T-helper 2 cell treated with Interferon-gamma antibody and Interleukin-4, amounts not matched to agents 5 μg/mL and 100 μg/mL, for 36 hours (primary cell): ENCODE results near the gene GRIN1.
"Not testable (repeated sequence)": the region's sequence is repeated elsewhere in the genome, so short reads cannot be mapped to it uniquely, and the experiment has no call there.

Source experiments
- DNase-seq: peaks from one replicate; pipeline ENCODE4 v3.0.0; 2021; ENCODE audit warnings: low spot score
- H3K27ac Mint-ChIP-seq: one replicate; pipeline ENCODE4 v1.8.0; 2021; ENCODE audit warnings: mild to moderate bottlenecking, mixed read lengths
- H3K27me3 Mint-ChIP-seq: one replicate; pipeline ENCODE4 v1.8.0; 2021; ENCODE audit warnings: low read depth, mixed read lengths
- H3K36me3 Mint-ChIP-seq: one replicate; pipeline ENCODE4 v1.8.0; 2021; ENCODE audit warnings: low read depth, mixed read lengths
- H3K4me1 Mint-ChIP-seq: one replicate; pipeline ENCODE4 v1.8.0; 2021; ENCODE audit warnings: low read depth, mixed read lengths
- H3K4me3 Mint-ChIP-seq: one replicate; pipeline ENCODE4 v1.8.0; 2022; ENCODE audit warnings: mild to moderate bottlenecking, moderate library complexity, mixed read lengths
- H3K9me3 Mint-ChIP-seq: one replicate; pipeline ENCODE4 v1.8.0; 2021; ENCODE audit warnings: mixed read lengths

The GRIN1 gene

DNA sequence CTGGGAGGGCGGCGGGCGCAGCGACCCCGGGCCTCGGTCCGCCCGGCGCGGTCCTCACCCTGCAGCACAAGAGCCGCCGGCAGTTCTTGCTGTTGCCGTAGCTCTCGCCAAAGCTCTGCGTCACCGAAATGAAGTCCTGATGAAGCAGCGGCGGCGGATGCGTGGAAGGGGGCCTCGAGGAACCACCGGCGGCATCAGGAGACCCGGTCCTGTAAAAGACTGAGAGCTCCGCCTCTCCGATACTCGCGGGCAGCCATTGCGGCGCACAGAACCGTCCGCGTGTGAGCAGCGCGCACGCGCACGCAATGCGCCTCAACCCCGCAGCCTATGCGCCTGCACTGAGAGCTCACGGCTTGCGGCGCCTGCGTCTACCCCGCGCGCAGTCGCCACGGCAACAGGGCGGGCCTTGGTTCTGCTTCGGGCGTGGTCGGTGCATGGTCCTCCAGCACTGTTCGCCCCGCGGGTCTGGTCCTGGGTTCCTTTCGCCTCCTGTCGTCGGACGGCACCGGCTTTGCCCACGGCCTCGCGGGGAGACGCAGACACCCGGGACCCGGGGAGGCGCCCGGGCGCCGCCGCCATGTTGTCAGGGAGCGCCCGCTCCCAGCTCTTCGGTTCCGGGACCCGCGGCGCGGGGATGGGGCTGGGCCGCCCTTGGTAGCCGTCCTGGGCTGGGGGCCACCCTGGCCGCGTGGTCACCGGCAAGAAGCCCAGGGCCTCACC, 9.3 kb upstream of the GRIN1 start:
- peak; percentile 93 for DNase-seq
- H3K27ac Mint-ChIP-seq = peak overlapping the region; percentile 91
- H3K4me3 Mint-ChIP-seq = peak overlapping the region; percentile 85
- peaks cover 5% of the 10 kb centered on the region for H3K27me3 Mint-ChIP-seq
- H3K4me1 Mint-ChIP-seq = peaks cover 26% of the 10 kb centered on the region
- H3K36me3 Mint-ChIP-seq = peaks cover 1% of the 10 kb centered on the region
- no peaks in the 10 kb centered on the region for H3K9me3 Mint-ChIP-seq

- no peak for DNase-seq
- peak overlapping the region; percentile 81 for H3K27ac Mint-ChIP-seq
Observed at GRCh38 chr9:137130176-137130755, 8.7 kb upstream of the GRIN1 start.

DNA sequence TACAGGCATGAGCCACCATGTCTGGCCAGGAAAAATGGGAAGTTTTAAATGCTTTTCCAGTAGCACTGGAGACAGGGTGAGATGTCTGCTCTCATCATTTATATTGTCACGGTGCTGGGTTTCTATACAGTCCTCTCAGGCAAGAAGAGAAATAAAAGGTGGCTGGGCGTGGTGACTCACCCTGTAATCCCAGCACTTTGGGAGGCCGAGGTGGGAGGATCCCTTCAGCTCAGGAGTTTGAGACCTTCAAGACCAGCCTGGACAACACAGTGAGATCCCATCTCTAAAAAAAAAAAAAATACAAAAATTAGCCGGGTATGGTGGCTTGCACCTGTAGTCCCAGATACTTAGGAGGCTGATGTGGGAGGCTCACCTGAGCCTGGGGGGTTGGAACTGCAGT, 4.8 kb upstream of the GRIN1 start:
- no peak overlapping the region for H3K27ac Mint-ChIP-seq
- no peaks in the 10 kb centered on the region for H3K36me3 Mint-ChIP-seq
- no peaks in the 10 kb centered on the region for H3K9me3 Mint-ChIP-seq
- H3K4me1 Mint-ChIP-seq = peaks cover 2% of the 10 kb centered on the region
- peaks cover 26% of the 10 kb centered on the region for H3K27me3 Mint-ChIP-seq
- no peak for DNase-seq
- H3K4me3 Mint-ChIP-seq = no peak overlapping the region

More at GRCh38 chr9:137130176-137130755, 8.7 kb upstream of the GRIN1 start:
- Mint-ChIP-seq H3K4me3 (peak overlapping the region; percentile 86), H3K4me1 (peaks cover 26% of the 10 kb centered on the region), H3K36me3 (peaks cover 1% of the 10 kb centered on the region), H3K9me3 (no peaks in the 10 kb centered on the region), H3K27me3 (peaks cover 7% of the 10 kb centered on the region)

DNA sequence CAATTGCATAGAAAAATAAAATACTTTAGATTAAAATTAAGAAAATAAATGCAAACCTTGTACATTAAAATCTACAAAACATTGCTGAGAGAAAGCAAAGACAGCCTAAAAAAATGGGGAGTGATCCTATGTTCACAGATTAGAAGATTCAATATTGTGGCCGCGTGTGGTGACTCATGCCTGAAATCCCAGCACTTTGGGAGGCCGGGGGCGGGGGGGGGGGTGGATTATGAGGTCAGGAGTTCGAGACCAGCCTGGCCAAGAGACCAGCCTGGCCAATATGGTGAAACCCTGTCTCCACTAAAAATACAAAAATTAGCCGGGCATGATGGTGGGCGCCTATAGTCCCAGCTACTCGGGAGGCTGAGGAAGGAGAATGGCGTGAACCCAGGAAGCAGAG, 3.8 kb upstream of the GRIN1 start:
- DNase-seq, H3K4me1 Mint-ChIP-seq, H3K27ac Mint-ChIP-seq, H3K4me3 Mint-ChIP-seq, H3K36me3 Mint-ChIP-seq, H3K9me3 Mint-ChIP-seq: not testable (repeated sequence)
- H3K27me3 Mint-ChIP-seq = peaks cover 34% of the 10 kb centered on the region

GRCh38 chr9:137136261-137136880, 2.6 kb upstream of the GRIN1 start:
- peaks cover 40% of the 10 kb centered on the region for H3K27me3 Mint-ChIP-seq
- peaks cover 3% of the 10 kb centered on the region for H3K4me1 Mint-ChIP-seq
- no peak for DNase-seq
- H3K4me3 Mint-ChIP-seq = no peak overlapping the region
- no peak overlapping the region for H3K27ac Mint-ChIP-seq
- H3K36me3 Mint-ChIP-seq = no peaks in the 10 kb centered on the region
- no peaks in the 10 kb centered on the region for H3K9me3 Mint-ChIP-seq

- Mint-ChIP-seq H3K36me3 (no peaks in the 10 kb centered on the region), H3K9me3 (no peaks in the 10 kb centered on the region), H3K4me3 (no peak overlapping the region), H3K4me1 (peaks cover 3% of the 10 kb centered on the region), H3K27ac (no peak overlapping the region), H3K27me3 (peaks cover 42% of the 10 kb centered on the region)
- DNase-seq = no peak
Observed at GRCh38 chr9:137136881-137137607, 1.9 kb upstream of the GRIN1 start.

- Mint-ChIP-seq H3K4me1 (peaks cover 3% of the 10 kb centered on the region), H3K4me3 (no peak overlapping the region), H3K9me3 (no peaks in the 10 kb centered on the region), H3K36me3 (no peaks in the 10 kb centered on the region), H3K27ac (no peak overlapping the region), H3K27me3 (peaks cover 42% of the 10 kb centered on the region)
- DNase-seq = no peak
Observed at GRCh38 chr9:137138058-137138721, 764 bp upstream of the GRIN1 start.

DNA sequence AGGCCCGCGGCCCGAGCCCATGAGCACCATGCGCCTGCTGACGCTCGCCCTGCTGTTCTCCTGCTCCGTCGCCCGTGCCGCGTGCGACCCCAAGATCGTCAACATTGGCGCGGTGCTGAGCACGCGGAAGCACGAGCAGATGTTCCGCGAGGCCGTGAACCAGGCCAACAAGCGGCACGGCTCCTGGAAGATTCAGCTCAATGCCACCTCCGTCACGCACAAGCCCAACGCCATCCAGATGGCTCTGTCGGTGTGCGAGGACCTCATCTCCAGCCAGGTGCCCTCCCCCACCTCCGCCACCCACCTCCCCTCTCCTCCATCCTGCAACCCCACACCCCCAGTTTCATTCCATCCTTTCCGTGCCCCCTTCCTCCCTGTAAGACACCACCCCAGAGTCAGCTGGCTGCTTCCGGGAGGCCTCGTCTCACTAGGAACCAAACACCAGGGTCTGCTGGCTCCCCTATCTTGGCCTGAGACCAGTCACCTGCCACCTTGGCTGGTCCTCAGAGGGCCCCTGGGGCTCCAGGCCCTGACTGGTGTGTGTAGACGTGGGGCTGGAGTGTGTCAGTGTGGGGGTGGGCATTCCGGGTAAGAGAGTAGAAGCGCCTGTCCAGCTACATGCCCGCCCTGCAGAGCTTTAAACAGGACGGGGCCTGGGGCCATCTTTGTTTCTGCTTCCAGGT, 655 bp downstream of the GRIN1 start:
- no peak for DNase-seq
- no peaks in the 10 kb centered on the region for H3K36me3 Mint-ChIP-seq
- H3K4me3 Mint-ChIP-seq = no peak overlapping the region
- no peaks in the 10 kb centered on the region for H3K9me3 Mint-ChIP-seq
- peaks cover 42% of the 10 kb centered on the region for H3K27me3 Mint-ChIP-seq
- peak overlapping the region; percentile 20 for H3K27ac Mint-ChIP-seq
- peaks cover 3% of the 10 kb centered on the region for H3K4me1 Mint-ChIP-seq

DNA sequence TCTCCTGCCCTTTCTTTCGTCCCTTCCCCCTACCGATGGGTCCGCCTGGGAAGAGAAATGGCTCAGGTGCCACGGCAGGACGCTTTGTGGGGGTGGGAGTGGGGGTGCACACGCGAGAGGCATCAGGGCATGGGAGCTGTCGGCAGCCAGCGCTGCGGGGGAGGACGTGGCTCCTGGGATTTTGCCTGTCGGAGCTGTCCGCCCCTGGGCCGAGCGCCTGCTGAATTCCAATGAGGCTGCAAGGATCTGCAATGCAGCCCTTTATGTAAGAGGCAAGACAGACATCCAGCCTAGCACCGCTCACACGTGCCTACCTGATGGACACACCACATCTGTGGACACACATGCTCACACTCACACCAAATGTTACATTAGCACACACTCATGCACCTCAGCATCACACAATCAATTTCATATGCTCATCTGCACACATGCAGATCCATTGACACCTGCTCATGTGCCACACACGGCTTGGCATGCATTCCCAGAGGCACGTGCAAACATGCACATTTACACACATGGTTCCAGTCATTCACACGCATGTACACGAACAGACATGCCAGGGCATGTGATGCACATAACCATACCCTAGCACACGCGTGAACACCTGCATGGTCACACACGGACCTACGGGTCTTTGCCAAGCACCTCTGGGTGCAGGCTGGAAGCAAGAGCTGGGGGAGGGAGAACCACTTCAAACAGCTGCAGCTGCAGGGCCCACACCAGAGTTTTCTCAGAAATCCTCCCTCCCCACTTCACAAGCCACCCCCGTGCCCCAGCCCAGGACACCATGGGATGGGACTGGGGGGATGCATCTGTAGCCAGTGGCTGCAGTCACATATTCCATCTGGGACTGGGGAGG, 1.4 kb downstream of the GRIN1 start:
- Mint-ChIP-seq H3K36me3 (no peaks in the 10 kb centered on the region), H3K9me3 (no peaks in the 10 kb centered on the region), H3K4me3 (no peak overlapping the region), H3K27ac (no peak overlapping the region), H3K27me3 (peaks cover 40% of the 10 kb centered on the region), H3K4me1 (peaks cover 3% of the 10 kb centered on the region)
- no peak for DNase-seq

DNA sequence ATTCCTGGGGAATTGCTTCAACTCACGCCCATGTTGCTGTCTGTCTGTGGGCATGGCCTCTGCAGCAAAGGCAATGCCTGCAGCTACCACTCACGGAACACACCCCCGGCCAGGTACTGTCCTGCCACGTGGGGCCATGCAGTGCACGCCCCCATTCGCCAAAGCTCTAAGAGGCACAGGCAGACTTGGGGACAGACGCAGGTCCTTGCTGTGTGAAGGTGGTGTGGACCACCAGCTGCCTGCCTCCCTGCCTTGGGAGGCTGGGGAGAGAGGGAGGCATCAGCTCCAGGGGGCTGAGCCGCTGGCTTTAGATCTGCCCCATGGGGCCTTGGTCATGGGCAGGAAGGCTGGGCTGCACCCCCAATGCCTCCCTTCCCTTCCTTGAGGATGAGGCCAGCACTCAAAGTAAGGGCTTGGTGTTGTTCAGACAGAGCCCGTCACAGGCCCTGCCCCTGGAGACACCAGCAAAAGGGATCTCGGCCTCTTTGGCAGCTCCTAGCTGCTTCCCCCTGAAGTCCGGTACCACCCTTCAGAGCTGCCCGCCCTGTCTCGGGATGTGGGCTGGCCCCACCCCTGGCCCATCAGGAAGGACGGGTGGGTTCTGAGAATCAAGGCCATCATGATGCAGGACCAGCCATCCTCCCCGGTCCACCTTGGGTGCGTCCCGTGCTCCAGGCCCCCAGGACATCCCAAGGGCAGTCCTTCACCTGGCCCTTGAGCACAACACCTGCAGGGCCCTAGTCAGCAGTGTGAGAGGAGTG, 2.3 kb downstream of the GRIN1 start:
- Mint-ChIP-seq H3K4me3 (no peak overlapping the region), H3K9me3 (no peaks in the 10 kb centered on the region), H3K36me3 (no peaks in the 10 kb centered on the region), H3K4me1 (peaks cover 3% of the 10 kb centered on the region), H3K27ac (no peak overlapping the region), H3K27me3 (peaks cover 35% of the 10 kb centered on the region)
- DNase-seq = no peak

DNA sequence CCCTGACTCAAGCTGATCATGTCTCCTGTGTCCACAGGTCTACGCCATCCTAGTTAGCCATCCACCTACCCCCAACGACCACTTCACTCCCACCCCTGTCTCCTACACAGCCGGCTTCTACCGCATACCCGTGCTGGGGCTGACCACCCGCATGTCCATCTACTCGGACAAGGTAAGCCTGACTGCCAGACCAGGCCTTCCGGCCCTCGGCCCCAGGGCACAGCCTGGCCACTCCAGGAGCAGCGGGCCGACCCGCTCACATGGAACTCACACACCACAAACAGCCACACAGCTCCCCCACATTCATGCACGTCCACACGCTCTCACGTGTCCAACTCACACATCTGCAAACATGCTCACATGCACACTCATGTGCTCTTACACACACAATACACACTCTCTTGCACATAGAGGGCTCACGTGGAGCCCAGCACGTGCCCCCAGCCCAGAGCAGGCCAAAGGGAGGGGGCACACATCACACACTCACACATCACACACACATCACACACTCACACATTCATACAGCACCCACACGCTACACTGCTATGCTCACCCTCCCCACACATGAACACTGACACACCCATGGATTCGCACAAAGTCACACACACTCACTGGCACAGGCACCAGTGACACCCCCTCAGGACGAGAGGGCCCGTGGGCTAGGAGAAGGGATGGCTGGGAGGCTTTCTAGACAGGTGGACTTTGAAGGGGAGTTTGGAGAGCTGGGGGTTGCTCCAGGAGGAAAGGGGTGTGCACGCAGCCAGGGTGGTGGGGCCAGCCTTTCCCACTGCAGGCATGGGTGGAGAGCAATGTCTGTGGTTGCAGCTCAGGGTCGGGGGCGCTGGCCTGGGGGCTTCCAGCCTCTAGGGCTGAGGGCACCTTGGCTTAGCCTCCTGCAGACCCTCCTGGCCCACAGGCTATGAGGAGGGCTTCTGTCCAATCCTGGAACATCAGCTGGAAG, 3.3 kb downstream of the GRIN1 start:
- H3K4me3 Mint-ChIP-seq = no peak overlapping the region
- no peak for DNase-seq
- H3K36me3 Mint-ChIP-seq = no peaks in the 10 kb centered on the region
- H3K27ac Mint-ChIP-seq = no peak overlapping the region
- peaks cover 3% of the 10 kb centered on the region for H3K4me1 Mint-ChIP-seq
- no peaks in the 10 kb centered on the region for H3K9me3 Mint-ChIP-seq
- peaks cover 35% of the 10 kb centered on the region for H3K27me3 Mint-ChIP-seq
